K562 (cell line): ENCODE measurements around the gene DHPS.

Experiments used
- SMARCA4 ChIP-seq: fragments of 450-650 bp; IDR thresholded peaks from 2 replicates; pipeline ENCODE4 v1.6.1; 2016
- SP1 ChIP-seq: sonication (generic); formaldehyde crosslinking; IDR thresholded peaks from 2 replicates; pipeline ENCODE4 v1.8.1; 2022; ENCODE audit warnings: mild to moderate bottlenecking, missing genetic modification reagents
- ZNF124 ChIP-seq: sonication (generic); formaldehyde crosslinking; IDR thresholded peaks from 2 replicates; pipeline ENCODE4 v1.8.1; 2022; ENCODE audit warnings: missing genetic modification reagents
- ZSCAN29 ChIP-seq: fragments of 450-650 bp; IDR thresholded peaks from 2 replicates; pipeline ENCODE4 v1.6.1; 2017
- TF ChIP-seq, protein P1 (sequence below): fragments of 450-650 bp; IDR thresholded peaks from 2 replicates; pipeline ENCODE4 v1.7.1; 2018; ENCODE audit warnings: mild to moderate bottlenecking, low read depth; ENCODE audit not compliant: partially characterized antibody
- TF ChIP-seq, protein P2 (sequence below), 3 experiments: IDR thresholded peaks in 2 of 3; conservative IDR thresholded peaks in 1 of 3; 2 replicates each; pipeline ENCODE4 v1.5.1; 2011 to 2012; ENCODE audit warnings: low read length in 3 of 3, mild to moderate bottlenecking in 3 of 3, control low read depth in 2 of 3, improper control_type of control experiment in 1 of 3, inconsistent platforms in 1 of 3, low read depth in 1 of 3, mixed read lengths in 1 of 3, moderate library complexity in 1 of 3; ENCODE audit not compliant: insufficient read depth in 2 of 3
- TF ChIP-seq, protein P3 (sequence below): sonication (generic); formaldehyde crosslinking; IDR thresholded peaks from 2 replicates; pipeline ENCODE4 v1.8.1; 2023; ENCODE audit warnings: missing genetic modification reagents, mild to moderate bottlenecking, borderline replicate concordance
- TF ChIP-seq, protein P4 (sequence below): fragments of 250-450 bp; sonication (Bioruptor Pico); IDR thresholded peaks from 2 replicates; pipeline ENCODE4 v1.5.0; 2020; ENCODE audit warnings: mild to moderate bottlenecking, borderline replicate concordance

DNA sequence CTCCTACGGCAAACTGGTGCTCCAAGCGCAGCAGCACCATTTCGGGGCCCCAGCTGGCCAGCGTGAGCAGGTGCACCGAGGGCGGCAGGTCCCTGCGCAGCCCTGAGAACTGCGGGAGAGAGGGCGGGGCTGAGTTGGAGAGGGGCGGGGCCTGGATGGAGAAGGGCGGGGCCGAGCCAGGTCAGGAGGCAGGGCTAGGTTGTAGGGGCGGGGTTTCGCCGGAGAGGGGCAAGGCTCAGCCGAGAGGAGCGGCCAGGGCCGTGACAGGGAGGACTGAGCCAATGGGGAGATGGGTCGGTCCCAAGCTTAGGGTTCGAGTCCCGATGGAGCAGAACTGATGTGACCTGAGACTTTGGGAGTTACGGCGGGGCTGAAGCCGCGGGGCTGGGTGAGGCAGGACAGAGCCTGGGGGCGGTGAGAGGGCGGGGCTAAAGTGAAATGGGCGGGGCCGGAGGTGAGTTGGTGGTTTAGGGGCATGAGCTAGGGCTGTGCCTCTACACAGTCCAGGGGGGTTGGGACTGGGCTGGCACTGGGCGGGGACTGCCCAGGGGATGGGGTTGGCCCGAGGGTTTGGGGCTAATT, 34.1 kb downstream of the DHPS start:
- no peak for TF ChIP-seq SP1 (CRISPR knock-in tag)
- no peak for TF ChIP-seq ZNF124 (CRISPR knock-in tag)
- TF ChIP-seq, protein P1, sequence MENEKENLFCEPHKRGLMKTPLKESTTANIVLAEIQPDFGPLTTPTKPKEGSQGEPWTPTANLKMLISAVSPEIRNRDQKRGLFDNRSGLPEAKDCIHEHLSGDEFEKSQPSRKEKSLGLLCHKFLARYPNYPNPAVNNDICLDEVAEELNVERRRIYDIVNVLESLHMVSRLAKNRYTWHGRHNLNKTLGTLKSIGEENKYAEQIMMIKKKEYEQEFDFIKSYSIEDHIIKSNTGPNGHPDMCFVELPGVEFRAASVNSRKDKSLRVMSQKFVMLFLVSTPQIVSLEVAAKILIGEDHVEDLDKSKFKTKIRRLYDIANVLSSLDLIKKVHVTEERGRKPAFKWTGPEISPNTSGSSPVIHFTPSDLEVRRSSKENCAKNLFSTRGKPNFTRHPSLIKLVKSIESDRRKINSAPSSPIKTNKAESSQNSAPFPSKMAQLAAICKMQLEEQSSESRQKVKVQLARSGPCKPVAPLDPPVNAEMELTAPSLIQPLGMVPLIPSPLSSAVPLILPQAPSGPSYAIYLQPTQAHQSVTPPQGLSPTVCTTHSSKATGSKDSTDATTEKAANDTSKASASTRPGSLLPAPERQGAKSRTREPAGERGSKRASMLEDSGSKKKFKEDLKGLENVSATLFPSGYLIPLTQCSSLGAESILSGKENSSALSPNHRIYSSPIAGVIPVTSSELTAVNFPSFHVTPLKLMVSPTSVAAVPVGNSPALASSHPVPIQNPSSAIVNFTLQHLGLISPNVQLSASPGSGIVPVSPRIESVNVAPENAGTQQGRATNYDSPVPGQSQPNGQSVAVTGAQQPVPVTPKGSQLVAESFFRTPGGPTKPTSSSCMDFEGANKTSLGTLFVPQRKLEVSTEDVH, result no peak
- no peak for TF ChIP-seq ZSCAN29
- TF ChIP-seq, protein P2, sequence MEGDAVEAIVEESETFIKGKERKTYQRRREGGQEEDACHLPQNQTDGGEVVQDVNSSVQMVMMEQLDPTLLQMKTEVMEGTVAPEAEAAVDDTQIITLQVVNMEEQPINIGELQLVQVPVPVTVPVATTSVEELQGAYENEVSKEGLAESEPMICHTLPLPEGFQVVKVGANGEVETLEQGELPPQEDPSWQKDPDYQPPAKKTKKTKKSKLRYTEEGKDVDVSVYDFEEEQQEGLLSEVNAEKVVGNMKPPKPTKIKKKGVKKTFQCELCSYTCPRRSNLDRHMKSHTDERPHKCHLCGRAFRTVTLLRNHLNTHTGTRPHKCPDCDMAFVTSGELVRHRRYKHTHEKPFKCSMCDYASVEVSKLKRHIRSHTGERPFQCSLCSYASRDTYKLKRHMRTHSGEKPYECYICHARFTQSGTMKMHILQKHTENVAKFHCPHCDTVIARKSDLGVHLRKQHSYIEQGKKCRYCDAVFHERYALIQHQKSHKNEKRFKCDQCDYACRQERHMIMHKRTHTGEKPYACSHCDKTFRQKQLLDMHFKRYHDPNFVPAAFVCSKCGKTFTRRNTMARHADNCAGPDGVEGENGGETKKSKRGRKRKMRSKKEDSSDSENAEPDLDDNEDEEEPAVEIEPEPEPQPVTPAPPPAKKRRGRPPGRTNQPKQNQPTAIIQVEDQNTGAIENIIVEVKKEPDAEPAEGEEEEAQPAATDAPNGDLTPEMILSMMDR (IDR thresholded peaks at IDR 0.05 in 2 of 3, conservative IDR thresholded peaks at IDR 0.05 in 1 of 3; ENCODE audit: insufficient read depth in 2 of 3, low read depth in 1 of 3, low read length in 3 of 3), result 0 out of 6 replicates have a peak, but pooled peaks of 1 of the 3 experiments have one; percentile 22
- TF ChIP-seq, protein P3, sequence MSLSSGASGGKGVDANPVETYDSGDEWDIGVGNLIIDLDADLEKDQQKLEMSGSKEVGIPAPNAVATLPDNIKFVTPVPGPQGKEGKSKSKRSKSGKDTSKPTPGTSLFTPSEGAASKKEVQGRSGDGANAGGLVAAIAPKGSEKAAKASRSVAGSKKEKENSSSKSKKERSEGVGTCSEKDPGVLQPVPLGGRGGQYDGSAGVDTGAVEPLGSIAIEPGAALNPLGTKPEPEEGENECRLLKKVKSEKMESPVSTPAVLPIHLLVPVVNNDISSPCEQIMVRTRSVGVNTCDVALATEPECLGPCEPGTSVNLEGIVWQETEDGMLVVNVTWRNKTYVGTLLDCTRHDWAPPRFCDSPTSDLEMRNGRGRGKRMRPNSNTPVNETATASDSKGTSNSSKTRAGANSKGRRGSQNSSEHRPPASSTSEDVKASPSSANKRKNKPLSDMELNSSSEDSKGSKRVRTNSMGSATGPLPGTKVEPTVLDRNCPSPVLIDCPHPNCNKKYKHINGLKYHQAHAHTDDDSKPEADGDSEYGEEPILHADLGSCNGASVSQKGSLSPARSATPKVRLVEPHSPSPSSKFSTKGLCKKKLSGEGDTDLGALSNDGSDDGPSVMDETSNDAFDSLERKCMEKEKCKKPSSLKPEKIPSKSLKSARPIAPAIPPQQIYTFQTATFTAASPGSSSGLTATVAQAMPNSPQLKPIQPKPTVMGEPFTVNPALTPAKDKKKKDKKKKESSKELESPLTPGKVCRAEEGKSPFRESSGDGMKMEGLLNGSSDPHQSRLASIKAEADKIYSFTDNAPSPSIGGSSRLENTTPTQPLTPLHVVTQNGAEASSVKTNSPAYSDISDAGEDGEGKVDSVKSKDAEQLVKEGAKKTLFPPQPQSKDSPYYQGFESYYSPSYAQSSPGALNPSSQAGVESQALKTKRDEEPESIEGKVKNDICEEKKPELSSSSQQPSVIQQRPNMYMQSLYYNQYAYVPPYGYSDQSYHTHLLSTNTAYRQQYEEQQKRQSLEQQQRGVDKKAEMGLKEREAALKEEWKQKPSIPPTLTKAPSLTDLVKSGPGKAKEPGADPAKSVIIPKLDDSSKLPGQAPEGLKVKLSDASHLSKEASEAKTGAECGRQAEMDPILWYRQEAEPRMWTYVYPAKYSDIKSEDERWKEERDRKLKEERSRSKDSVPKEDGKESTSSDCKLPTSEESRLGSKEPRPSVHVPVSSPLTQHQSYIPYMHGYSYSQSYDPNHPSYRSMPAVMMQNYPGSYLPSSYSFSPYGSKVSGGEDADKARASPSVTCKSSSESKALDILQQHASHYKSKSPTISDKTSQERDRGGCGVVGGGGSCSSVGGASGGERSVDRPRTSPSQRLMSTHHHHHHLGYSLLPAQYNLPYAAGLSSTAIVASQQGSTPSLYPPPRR (CRISPR knock-in tag), result no peak
- TF ChIP-seq SMARCA4, result no peak
- TF ChIP-seq, protein P4, sequence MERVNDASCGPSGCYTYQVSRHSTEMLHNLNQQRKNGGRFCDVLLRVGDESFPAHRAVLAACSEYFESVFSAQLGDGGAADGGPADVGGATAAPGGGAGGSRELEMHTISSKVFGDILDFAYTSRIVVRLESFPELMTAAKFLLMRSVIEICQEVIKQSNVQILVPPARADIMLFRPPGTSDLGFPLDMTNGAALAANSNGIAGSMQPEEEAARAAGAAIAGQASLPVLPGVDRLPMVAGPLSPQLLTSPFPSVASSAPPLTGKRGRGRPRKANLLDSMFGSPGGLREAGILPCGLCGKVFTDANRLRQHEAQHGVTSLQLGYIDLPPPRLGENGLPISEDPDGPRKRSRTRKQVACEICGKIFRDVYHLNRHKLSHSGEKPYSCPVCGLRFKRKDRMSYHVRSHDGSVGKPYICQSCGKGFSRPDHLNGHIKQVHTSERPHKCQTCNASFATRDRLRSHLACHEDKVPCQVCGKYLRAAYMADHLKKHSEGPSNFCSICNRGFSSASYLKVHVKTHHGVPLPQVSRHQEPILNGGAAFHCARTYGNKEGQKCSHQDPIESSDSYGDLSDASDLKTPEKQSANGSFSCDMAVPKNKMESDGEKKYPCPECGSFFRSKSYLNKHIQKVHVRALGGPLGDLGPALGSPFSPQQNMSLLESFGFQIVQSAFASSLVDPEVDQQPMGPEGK, result no peak
